Thymus (tissue), 11 donors: Measurements from ENCODE around the gene DNTT. TPM values are rescaled to one million over a fixed set of nuclear protein-coding genes. Genes with fewer than 3 reads are reported as not detected.

Experiments used
- DNase-seq, 9 donors: peaks; one replicate each; pipeline ENCODE4 v3.0.0-alpha.2; 2013; ENCODE audit warnings: low spot score in 9 of 9, low read depth in 6 of 9, missing footprints in 1 of 9
- H3K27ac ChIP-seq, 2 donors: one replicate each; pipeline ENCODE4 v1.5.1; 2013; ENCODE audit warnings: control low read depth in 1 of 2, low read depth in 1 of 2, low read length in 1 of 2, mild to moderate bottlenecking in 1 of 2, moderate library complexity in 1 of 2
- H3K27me3 ChIP-seq, 2 donors: one replicate each; pipeline ENCODE4 v1.5.1; 2013; ENCODE audit warnings: low read length in 1 of 2; ENCODE audit not compliant: control insufficient read depth in 2 of 2, insufficient read depth in 1 of 2
- H3K36me3 ChIP-seq, 2 donors: one replicate each; pipeline ENCODE4 v1.5.1; 2013; ENCODE audit warnings: low read length in 1 of 2, mild to moderate bottlenecking in 1 of 2, moderate library complexity in 1 of 2; ENCODE audit not compliant: control insufficient read depth in 2 of 2, insufficient read depth in 2 of 2
- H3K4me1 ChIP-seq, 2 donors: one replicate each; pipeline ENCODE4 v1.5.1; 2013; ENCODE audit warnings: low read length in 2 of 2; ENCODE audit not compliant: control insufficient read depth in 2 of 2, insufficient read depth in 2 of 2
- H3K4me3 ChIP-seq, 2 donors: one replicate each; pipeline ENCODE4 v1.5.1; 2013; ENCODE audit warnings: low read length in 2 of 2, control low read depth in 1 of 2, mild to moderate bottlenecking in 1 of 2
- H3K9me3 ChIP-seq, 2 donors: one replicate each; pipeline ENCODE4 v1.5.1; 2013; ENCODE audit warnings: low read length in 1 of 2, mild to moderate bottlenecking in 1 of 2; ENCODE audit not compliant: control insufficient read depth in 2 of 2, insufficient read depth in 1 of 2
- WGBS: extraction: QIAGEN DNeasy Blood & Tissue Kit; methylation state at CpG from one replicate; pipeline ENCODE4 v1.1.7; 2013; 5-methylcytosine and 5-hydroxymethylcytosine counted together
- polyA plus RNA-seq: library from polyadenylated mRNA; stranded (reverse); fragments of 200-250 nt; gene quantifications from one replicate; pipeline ENCODE4 v1.2.3, GENCODE V29; 2013
- total RNA-seq: library from RNA; stranded (reverse); fragments of 120-200 nt; gene quantifications from one replicate; pipeline ENCODE4 v1.2.4, GENCODE V29; 2013
- donor health status: healthy.

Gene DNTT
- total and polyA plus RNA-seq, 2 donors, result 38.4 to 38.7 TPM

GRCh38 chr10:96271016-96271815 is 33.0 kb upstream of the DNTT start, which contains the start of gene BLNK:
BLNK (minus strand) TSS chr10:96271569; CDS start chr10:96271398, 171 bp downstream.
- no peaks in the 10 kb centered on the region for H3K9me3 ChIP-seq
- peak within 1 kb of the TSS; percentile 61 to 66 for H3K27ac ChIP-seq
- H3K27me3 ChIP-seq, result no peaks in the 10 kb centered on the region
- DNase-seq, result peak in 1 of 9 donors; percentile 41
- 77% methylated on average over 6 of the region's 6 CpGs for WGBS
- no peaks in the 10 kb centered on the region for H3K36me3 ChIP-seq
- peak within 1 kb of the TSS in 1 of 2 donors; percentile 21 for H3K4me3 ChIP-seq
- H3K4me1 ChIP-seq, result peaks cover 0 to 4% of the 10 kb centered on the region in 2 donors

DNA sequence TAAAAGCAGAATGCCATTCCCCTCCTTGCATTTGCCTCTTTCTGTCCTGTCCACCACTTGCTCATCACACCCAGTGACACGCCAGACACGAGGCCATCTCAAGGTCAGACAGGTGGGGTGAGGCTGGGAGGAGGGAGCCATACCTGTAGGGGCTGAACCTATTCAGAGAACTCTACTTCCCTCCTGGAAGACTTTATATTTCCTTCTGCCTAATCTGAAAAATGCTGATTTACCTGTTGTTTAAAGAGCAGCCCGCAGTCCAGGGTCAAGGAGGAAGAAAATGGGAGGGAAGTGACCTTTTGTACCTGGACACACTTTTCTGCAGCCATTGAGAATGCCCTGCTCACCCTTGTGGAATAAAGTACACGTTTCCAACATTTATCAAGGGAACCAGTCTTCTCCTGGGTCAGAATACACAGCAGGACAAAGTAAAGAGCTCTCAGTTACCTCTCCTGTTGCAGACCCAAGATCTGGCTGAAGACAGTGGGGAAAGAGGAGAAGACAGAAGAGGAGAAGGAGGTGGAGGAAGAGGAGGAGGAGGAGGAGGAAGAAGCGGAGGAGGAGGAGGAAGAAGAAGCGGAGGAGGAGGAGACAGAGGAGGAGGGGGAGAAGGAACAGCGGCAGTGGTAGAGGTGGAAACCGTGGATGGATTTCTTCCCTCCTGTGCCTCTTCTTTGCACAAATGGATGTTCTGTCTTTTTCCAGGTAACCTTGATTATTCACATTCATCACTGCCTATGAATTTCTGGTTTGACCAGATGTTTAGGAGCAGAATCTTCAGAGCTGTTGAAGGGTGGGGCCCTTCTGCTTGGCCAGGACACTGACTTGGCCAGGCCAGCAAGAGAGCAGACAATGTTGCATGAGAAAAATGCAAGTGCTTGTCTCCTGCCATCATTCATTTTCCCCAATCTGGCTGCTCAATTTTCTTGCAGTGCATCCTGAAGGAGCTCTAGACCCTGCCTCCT is 31.6 kb upstream of the DNTT start:
- WGBS, result 92% methylated on average over 8 of the region's 8 CpGs
- Histone ChIP-seq H3K36me3 (no peaks in the 10 kb centered on the region), H3K27ac (peak overlapping the region in 1 of 2 donors; percentile 66), H3K4me3 (no peak overlapping the region), H3K9me3 (no peaks in the 10 kb centered on the region), H3K4me1 (peaks cover 0 to 4% of the 10 kb centered on the region in 2 donors), H3K27me3 (no peaks in the 10 kb centered on the region)
- DNase-seq, result no peak

GRCh38 chr10:96275685-96276418 is 28.4 kb upstream of the DNTT start:
- Histone ChIP-seq H3K27ac (no peak overlapping the region), H3K4me1 (peaks cover 0 to 4% of the 10 kb centered on the region in 2 donors), H3K4me3 (no peak overlapping the region), H3K36me3 (no peaks in the 10 kb centered on the region), H3K9me3 (no peaks in the 10 kb centered on the region), H3K27me3 (no peaks in the 10 kb centered on the region)
- WGBS, result 96% methylated on average over 2 of the region's 2 CpGs
- no peak for DNase-seq

GRCh38 chr10:96276426-96276825 is 27.8 kb upstream of the DNTT start:
- Histone ChIP-seq H3K27ac (no peak overlapping the region), H3K4me1 (peaks cover 0 to 4% of the 10 kb centered on the region in 2 donors), H3K27me3 (no peaks in the 10 kb centered on the region), H3K36me3 (no peaks in the 10 kb centered on the region), H3K4me3 (no peak overlapping the region), H3K9me3 (no peaks in the 10 kb centered on the region)
- WGBS, result 98% methylated on average over 6 of the region's 6 CpGs
- DNase-seq, result no peak

DNA sequence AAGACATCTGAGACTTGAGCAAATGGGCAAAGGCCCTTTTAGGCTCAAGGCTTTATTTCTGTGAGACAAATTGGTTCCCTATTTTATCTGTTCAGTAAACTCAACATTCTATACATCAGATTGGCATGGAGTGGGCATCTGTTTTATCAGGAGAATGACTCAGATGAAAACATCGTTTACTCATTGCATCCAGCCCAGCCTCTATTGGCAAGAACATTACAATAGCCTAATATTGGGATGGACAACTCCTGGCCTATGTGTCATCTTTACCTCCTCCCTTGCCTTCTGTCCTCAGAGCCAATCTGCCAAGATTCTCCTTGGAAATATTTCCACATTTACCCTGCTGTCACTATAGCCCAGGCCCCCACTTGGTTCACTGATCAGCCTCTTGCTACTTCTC is 27.4 kb upstream of the DNTT start:
- DNase-seq, result no peak
- no peak overlapping the region for H3K27ac ChIP-seq
- H3K4me1 ChIP-seq, result peaks cover 0 to 4% of the 10 kb centered on the region in 2 donors
- H3K36me3 ChIP-seq, result no peaks in the 10 kb centered on the region
- WGBS, result 93% methylated on average over 1 of the region's 1 CpG
- H3K4me3 ChIP-seq, result no peak overlapping the region
- H3K27me3 ChIP-seq, result no peaks in the 10 kb centered on the region
- no peaks in the 10 kb centered on the region for H3K9me3 ChIP-seq

GRCh38 chr10:96279191-96279641 is 25.0 kb upstream of the DNTT start:
- no peak overlapping the region for H3K27ac ChIP-seq
- H3K27me3 ChIP-seq, result no peaks in the 10 kb centered on the region
- H3K4me1 ChIP-seq, result no peaks in the 10 kb centered on the region
- DNase-seq, result no peak
- no peak overlapping the region for H3K4me3 ChIP-seq
- H3K36me3 ChIP-seq, result no peaks in the 10 kb centered on the region
- H3K9me3 ChIP-seq, result no peaks in the 10 kb centered on the region
- WGBS, result 97% methylated on average over 3 of the region's 3 CpGs

DNA sequence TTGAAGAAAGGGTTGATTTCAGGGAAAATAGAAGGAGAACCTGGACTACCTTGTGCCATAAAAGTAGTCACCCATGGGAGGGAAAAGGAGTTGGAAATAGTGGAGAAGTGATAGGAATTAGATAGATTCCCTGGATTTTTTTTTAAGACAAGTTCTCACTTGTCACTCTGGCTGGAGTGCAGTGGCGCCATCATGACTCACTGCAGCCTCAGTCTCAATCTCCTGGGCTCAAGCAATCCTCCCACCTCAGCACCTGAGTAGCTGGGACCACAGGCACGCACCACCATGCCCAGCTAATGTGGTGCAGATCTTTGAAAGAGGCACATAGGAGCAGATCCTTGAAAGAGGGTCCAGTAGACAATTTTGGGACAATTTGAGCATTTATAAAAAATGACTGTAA is 23.4 kb upstream of the DNTT start:
- H3K4me3 ChIP-seq, result no peak overlapping the region
- WGBS, result 97% methylated on average over 2 of the region's 2 CpGs
- H3K9me3 ChIP-seq, result no peaks in the 10 kb centered on the region
- H3K4me1 ChIP-seq, result no peaks in the 10 kb centered on the region
- no peaks in the 10 kb centered on the region for H3K36me3 ChIP-seq
- no peak overlapping the region for H3K27ac ChIP-seq
- DNase-seq, result no peak
- no peaks in the 10 kb centered on the region for H3K27me3 ChIP-seq

GRCh38 chr10:96281444-96282029 is 22.7 kb upstream of the DNTT start:
- no peak for DNase-seq

More at GRCh38 chr10:96281444-96282029, 22.7 kb upstream of the DNTT start:
- Histone ChIP-seq H3K27ac (no peak overlapping the region), H3K4me1 (no peaks in the 10 kb centered on the region), H3K27me3 (no peaks in the 10 kb centered on the region), H3K36me3 (no peaks in the 10 kb centered on the region), H3K9me3 (no peaks in the 10 kb centered on the region), H3K4me3 (no peak overlapping the region)
- 97% methylated on average over 3 of the region's 3 CpGs for WGBS
